Measurements from ENCODE around the gene SF3B4.

- TF ChIP-seq CTCF (conservative IDR thresholded peaks at IDR 0.05) (no peak), ZFX (IDR thresholded peaks at IDR 0.05) (no peak)
These were observed 13.1 kb downstream of the SF3B4 start for GRCh38 chr1:149914545-149914944.
